Effector memory CD8-positive, alpha-beta T cell (primary cell): ENCODE data around the gene PLCD1.
A peak's percentile ranks its signal among the peaks of the same experiment; 100 is the strongest.

Experiments used
- ATAC-seq: fragments of 150-1000 bp; cut with Tn5 transposase; replicated peaks from 2 replicates; pipeline ENCODE4 v1.10.0; 2021; ENCODE audit warnings: mild to moderate bottlenecking, moderate library complexity
- DNase-seq, 3 experiments: peaks; one replicate each; pipeline ENCODE4 v3.0.0; 2021
- H3K27ac Mint-ChIP-seq, 2 donors: one replicate each; pipeline ENCODE4 v1.8.0; 2022; ENCODE audit warnings: mild to moderate bottlenecking in 2 of 2, mixed read lengths in 2 of 2, moderate library complexity in 2 of 2
- H3K27me3 Mint-ChIP-seq, 2 donors: one replicate each; pipeline ENCODE4 v1.8.0; 2022; ENCODE audit warnings: mixed read lengths in 2 of 2
- H3K36me3 Mint-ChIP-seq: one replicate; pipeline ENCODE4 v1.8.0; 2022; ENCODE audit warnings: mild to moderate bottlenecking, moderate library complexity, mixed read lengths; ENCODE audit not compliant: insufficient read depth
- H3K4me1 Mint-ChIP-seq, 2 donors: one replicate each; pipeline ENCODE4 v1.8.0; 2022; ENCODE audit warnings: low read depth in 2 of 2, mixed read lengths in 2 of 2
- H3K4me3 Mint-ChIP-seq, 2 donors: one replicate each; pipeline ENCODE4 v1.8.0; 2022; ENCODE audit warnings: mild to moderate bottlenecking in 2 of 2, mixed read lengths in 2 of 2, moderate library complexity in 2 of 2
- H3K9me3 Mint-ChIP-seq, 2 donors: one replicate each; pipeline ENCODE4 v1.8.0; 2022; ENCODE audit warnings: mixed read lengths in 2 of 2

The PLCD1 gene

GRCh38 chr3:37963016-37963415, 66.4 kb downstream of the PLCD1 start:
- peaks cover 0 to under 1% of the 10 kb centered on the region in 2 donors for H3K27me3 Mint-ChIP-seq
- no peaks in the 10 kb centered on the region for H3K36me3 Mint-ChIP-seq
- H3K9me3 Mint-ChIP-seq: no peaks in the 10 kb centered on the region
- no peak for ATAC-seq
- no peaks in the 10 kb centered on the region for H3K4me1 Mint-ChIP-seq
- no peak overlapping the region for H3K27ac Mint-ChIP-seq
- H3K4me3 Mint-ChIP-seq: no peak overlapping the region
- DNase-seq: no peak

DNA sequence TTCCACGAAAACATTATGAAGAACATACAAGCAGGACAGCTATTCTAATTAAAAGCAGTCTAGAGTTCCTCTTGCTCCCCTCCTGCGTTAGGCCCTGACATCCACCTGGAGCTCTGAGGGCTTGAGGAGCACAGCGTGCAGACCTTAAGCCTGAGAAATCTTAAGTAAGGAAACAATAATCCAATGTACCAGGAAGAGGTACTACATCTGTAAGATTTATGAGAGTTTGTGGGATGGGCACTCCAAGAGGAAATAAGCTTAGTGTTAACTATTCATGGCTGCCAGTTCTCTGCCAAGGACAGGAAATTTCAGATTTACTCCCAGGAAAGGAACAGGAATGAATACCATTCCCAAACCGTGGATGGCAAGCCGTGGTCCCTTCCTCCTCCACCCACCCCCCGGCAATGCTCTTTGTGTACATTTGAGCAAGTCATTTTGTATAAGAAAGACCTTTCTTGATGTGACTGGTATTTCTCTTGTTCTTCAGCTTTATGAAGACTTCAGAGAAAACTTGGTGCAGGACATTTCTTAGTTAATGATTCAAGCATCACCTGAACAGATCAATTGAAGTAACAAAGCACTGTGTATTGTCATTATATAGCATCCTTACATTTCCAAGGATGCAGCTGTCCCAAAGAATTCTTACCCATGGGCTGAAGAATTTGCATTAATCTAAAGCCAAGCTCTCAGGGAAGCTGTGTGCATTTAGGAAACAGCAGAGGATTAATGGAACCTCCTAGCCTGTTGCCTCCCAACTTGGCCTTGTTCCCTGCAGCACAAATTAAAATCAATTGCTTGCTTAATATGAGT, 67.6 kb downstream of the PLCD1 start:
- no peak for DNase-seq
- H3K27me3 Mint-ChIP-seq: no peaks in the 10 kb centered on the region
- no peak for ATAC-seq
- H3K27ac Mint-ChIP-seq: no peak overlapping the region
- H3K9me3 Mint-ChIP-seq: no peaks in the 10 kb centered on the region
- no peak overlapping the region for H3K4me3 Mint-ChIP-seq
- H3K36me3 Mint-ChIP-seq: no peaks in the 10 kb centered on the region
- peaks cover 6 to 7% of the 10 kb centered on the region in 2 donors for H3K4me1 Mint-ChIP-seq

DNA sequence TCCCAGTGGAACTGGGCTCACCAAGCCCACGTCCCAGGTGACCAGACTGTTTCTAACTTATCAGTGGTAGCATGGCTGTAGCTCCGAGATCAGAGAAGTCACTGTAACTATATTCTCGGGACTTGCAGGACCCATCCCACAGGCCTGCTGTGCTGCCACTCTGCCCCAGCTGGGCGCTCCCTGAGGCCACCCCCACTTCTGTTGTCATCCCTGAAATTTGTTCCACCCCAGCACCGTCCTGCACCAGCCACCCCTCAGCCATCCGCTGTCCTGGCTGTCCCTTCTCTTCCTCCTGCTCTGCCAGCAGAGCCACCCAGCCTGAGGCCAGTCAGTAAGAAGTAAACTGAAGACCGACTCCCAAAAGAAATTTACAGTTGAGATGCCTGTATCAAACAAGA, 71.9 kb downstream of the PLCD1 start:
- no peaks in the 10 kb centered on the region for H3K27me3 Mint-ChIP-seq
- H3K4me1 Mint-ChIP-seq: peaks cover 6 to 7% of the 10 kb centered on the region in 2 donors
- ATAC-seq (no peak), DNase-seq (no peak)
- H3K27ac Mint-ChIP-seq: peak overlapping the region; percentile 80 to 87
- no peaks in the 10 kb centered on the region for H3K9me3 Mint-ChIP-seq
- no peak overlapping the region for H3K4me3 Mint-ChIP-seq
- H3K36me3 Mint-ChIP-seq: no peaks in the 10 kb centered on the region
